K562 (cell line): ENCODE measurements around the gene GLIS2.

ENCODE experiments used
- ATF4 ChIP-seq: fragments of 450-650 bp; formaldehyde crosslinking; IDR thresholded peaks from 2 replicates; pipeline ENCODE4 v1.4.0; 2022; ENCODE audit warnings: mild to moderate bottlenecking, moderate library complexity
- CHD4 ChIP-seq: fragments of 200-600 bp; sonication (generic); IDR thresholded peaks from 3 replicates; pipeline ENCODE4 v1.6.1; 2012; ENCODE audit warnings: low read depth, mild to moderate bottlenecking, mixed read lengths, low read length, inconsistent platforms; ENCODE audit not compliant: insufficient read depth, insufficient replicate concordance, poor library complexity, severe bottlenecking
- CTCF ChIP-seq, 3 experiments: IDR thresholded peaks in 2 of 3; conservative IDR thresholded peaks in 1 of 3; 2 replicates each; pipeline ENCODE4 v1.5.1; 2011 to 2012; ENCODE audit warnings: low read length in 3 of 3, mild to moderate bottlenecking in 3 of 3, control low read depth in 2 of 3, improper control_type of control experiment in 1 of 3, inconsistent platforms in 1 of 3, low read depth in 1 of 3, mixed read lengths in 1 of 3, moderate library complexity in 1 of 3; ENCODE audit not compliant: insufficient read depth in 2 of 3
- E2F5 ChIP-seq: sonication (generic); formaldehyde crosslinking; IDR thresholded peaks from 2 replicates; pipeline ENCODE4 v1.8.0; 2022; ENCODE audit warnings: mild to moderate bottlenecking, missing genetic modification reagents
- NFE2 ChIP-seq: IDR thresholded peaks from 2 replicates; pipeline ENCODE4 v1.6.1; 2014; ENCODE audit warnings: antibody characterized with exemption, low read depth
- TFAM ChIP-seq: fragments of 250-450 bp; sonication (Bioruptor Pico); conservative IDR thresholded peaks from 2 replicates; pipeline ENCODE4 v1.5.0; 2021; ENCODE audit warnings: mild to moderate bottlenecking, moderate library complexity
- THAP12 ChIP-seq: fragments of 250-450 bp; sonication (Bioruptor Pico); IDR thresholded peaks from 2 replicates; pipeline ENCODE4 v1.9.0; 2021; ENCODE audit warnings: mild to moderate bottlenecking, inconsistent platforms
- YY1 ChIP-seq, 3 experiments: IDR thresholded peaks; 2 replicates each; pipeline ENCODE4 v1.6.1; 2011; ENCODE audit warnings: low read length in 2 of 3, mild to moderate bottlenecking in 2 of 3, moderate library complexity in 2 of 3, borderline replicate concordance in 1 of 3, control low read depth in 1 of 3, low read depth in 1 of 3; ENCODE audit not compliant: insufficient read depth in 3 of 3, insufficient replicate concordance in 2 of 3, control insufficient read depth in 1 of 3, insufficient read length in 1 of 3; ENCODE audit errors: extremely low read depth in 1 of 3
- ZNF785 ChIP-seq: fragments of 250-450 bp; sonication (Bioruptor Pico); IDR thresholded peaks from 2 replicates; pipeline ENCODE4 v1.4.0; 2020; ENCODE audit warnings: mild to moderate bottlenecking

- TF ChIP-seq ZNF785 (CRISPR knock-in tag) = no peak
- TF ChIP-seq CTCF (IDR thresholded peaks at IDR 0.05 in 2 of 3, conservative IDR thresholded peaks at IDR 0.05 in 1 of 3; ENCODE audit: insufficient read depth in 2 of 3, low read depth in 1 of 3, low read length in 3 of 3) = no peak
- TF ChIP-seq TFAM (CRISPR knock-in tag) = no peak
- TF ChIP-seq E2F5 (CRISPR knock-in tag) = no peak
- no peak for TF ChIP-seq THAP12
- no peak for TF ChIP-seq YY1 (IDR thresholded peaks at IDR 0.05; ENCODE audit: borderline replicate concordance in 1 of 3, control insufficient read depth in 1 of 3, extremely low read depth in 1 of 3, insufficient read depth in 3 of 3, insufficient read length in 1 of 3, insufficient replicate concordance in 2 of 3, low read depth in 1 of 3, low read length in 2 of 3)
- TF ChIP-seq ATF4 (CRISPR knock-in tag) = no peak
- TF ChIP-seq CHD4 = no peak
- no peak for TF ChIP-seq NFE2
Measured at GRCh38 chr16:4358236-4358635, 42.4 kb downstream of the GLIS2 start.
